Brain microvascular endothelial cell (primary cell): ENCODE results near the gene GADD45GIP1.

Experiments used
- DNase-seq: peaks from one replicate; pipeline ENCODE4 v3.0.0-alpha.2; 2020
- H3K27ac ChIP-seq: fragments of 250-450 bp; sonication (Bioruptor Pico); 2 replicates; pipeline ENCODE4 v1.5.1; 2020; ENCODE audit warnings: mild to moderate bottlenecking, moderate library complexity
- H3K27me3 ChIP-seq: fragments of 250-450 bp; sonication (Bioruptor Pico); replicated peaks from 2 replicates; pipeline ENCODE4 v1.5.1; 2020; ENCODE audit warnings: mild to moderate bottlenecking
- H3K36me3 ChIP-seq: fragments of 250-450 bp; sonication (Bioruptor Pico); replicated peaks from 2 replicates; pipeline ENCODE4 v1.5.1; 2020; ENCODE audit warnings: mild to moderate bottlenecking
- H3K4me3 ChIP-seq: 2 replicates; pipeline ENCODE4 v1.5.1; 2011; ENCODE audit warnings: low read depth, mild to moderate bottlenecking, control low read depth, low read length, moderate library complexity
- in situ Hi-C: cut with HindIII; loops from 2 replicates; pipeline ENCODE4 v1.10.0; 2017; ENCODE audit warnings: low sequenced_read_pairs, low pct_ligation_motif_present
- TF ChIP-seq, protein P1 (sequence below): IDR thresholded peaks from 2 replicates; pipeline ENCODE4 v1.5.1; 2011; ENCODE audit warnings: low read depth, mild to moderate bottlenecking, moderate library complexity, low read length, control low read depth, inconsistent platforms; ENCODE audit errors: missing control alignments

GADD45GIP1 gene

DNA sequence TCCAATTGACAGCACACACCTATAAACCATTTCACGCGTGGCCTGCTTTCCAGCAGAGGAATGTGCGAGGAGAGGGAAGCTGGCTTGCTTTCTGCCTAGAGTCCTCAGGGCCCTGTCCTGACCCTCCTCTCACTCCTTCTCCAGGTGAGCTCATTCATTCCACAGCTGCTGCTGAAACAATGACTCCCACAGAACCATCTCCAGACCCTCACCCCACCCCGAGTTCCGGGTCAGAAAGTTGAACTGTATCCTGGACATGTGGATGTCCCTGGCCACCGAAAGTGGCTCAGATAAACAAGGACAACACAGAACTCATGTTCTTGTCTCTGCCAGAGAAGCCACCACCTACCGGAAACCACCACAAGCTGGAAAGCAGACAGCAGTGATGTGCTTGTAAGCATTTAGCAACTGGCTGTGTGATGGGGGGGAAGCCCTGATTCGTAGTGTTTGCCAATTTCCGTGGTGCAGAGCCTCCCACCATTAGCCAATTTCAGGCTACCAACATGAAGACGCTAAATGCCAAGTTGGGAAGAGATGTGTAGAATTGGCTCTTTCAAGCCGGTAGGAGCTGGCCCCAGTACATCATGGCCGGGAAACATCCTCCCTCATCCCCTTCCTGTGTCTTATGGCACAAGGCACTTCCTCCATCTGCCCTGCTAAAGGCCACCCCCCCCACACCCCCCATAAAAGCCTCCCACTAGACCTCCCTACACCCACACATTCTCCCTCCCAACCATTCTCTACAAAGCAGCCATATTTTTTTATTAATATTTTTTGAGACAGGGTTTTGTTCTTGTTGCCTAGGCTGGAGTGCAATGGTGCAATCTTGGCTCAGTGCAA is 43.0 kb downstream of the GADD45GIP1 start:
- H3K27me3 ChIP-seq: no peaks in the 10 kb centered on the region
- DNase-seq: no peak
- TF ChIP-seq, protein P1, sequence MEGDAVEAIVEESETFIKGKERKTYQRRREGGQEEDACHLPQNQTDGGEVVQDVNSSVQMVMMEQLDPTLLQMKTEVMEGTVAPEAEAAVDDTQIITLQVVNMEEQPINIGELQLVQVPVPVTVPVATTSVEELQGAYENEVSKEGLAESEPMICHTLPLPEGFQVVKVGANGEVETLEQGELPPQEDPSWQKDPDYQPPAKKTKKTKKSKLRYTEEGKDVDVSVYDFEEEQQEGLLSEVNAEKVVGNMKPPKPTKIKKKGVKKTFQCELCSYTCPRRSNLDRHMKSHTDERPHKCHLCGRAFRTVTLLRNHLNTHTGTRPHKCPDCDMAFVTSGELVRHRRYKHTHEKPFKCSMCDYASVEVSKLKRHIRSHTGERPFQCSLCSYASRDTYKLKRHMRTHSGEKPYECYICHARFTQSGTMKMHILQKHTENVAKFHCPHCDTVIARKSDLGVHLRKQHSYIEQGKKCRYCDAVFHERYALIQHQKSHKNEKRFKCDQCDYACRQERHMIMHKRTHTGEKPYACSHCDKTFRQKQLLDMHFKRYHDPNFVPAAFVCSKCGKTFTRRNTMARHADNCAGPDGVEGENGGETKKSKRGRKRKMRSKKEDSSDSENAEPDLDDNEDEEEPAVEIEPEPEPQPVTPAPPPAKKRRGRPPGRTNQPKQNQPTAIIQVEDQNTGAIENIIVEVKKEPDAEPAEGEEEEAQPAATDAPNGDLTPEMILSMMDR: no peak
- H3K4me3 ChIP-seq: no peak overlapping the region
- no peak overlapping the region for H3K27ac ChIP-seq
- in situ Hi-C loops: no loop called here
- no peaks in the 10 kb centered on the region for H3K36me3 ChIP-seq

DNA sequence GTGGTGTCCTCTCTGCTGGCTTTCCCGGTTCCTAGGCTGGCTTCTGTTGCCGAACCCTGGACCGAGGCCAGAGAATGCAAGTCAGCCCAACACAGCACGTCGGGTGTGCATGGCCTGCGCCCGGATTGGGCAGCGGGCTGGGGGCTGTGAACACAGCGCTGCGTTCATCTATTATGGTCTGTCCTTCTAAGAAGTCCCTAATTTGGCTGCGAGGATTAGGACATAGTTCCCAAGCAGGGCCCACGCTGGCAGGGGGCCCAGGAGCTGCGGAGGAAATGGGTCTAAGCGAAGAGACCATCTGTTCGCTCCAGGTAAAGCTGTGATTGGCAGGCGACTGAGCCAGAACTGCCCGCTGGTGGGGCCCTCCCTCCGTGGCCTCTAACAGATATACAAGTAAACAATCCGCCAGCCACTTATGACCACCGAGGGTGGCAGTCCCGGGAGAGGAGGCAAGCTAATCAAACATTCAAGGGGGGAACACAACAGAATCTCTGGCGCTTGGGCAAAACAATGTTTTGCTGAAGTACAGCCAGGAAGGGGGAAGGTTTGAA is 43.9 kb downstream of the GADD45GIP1 start:
- TF ChIP-seq, protein P1: no peak
- no peak for DNase-seq
- no peak overlapping the region for H3K4me3 ChIP-seq
- no peak overlapping the region for H3K27ac ChIP-seq
- H3K36me3 ChIP-seq: no peaks in the 10 kb centered on the region
- no peaks in the 10 kb centered on the region for H3K27me3 ChIP-seq
- in situ Hi-C loops: no loop called here

DNA sequence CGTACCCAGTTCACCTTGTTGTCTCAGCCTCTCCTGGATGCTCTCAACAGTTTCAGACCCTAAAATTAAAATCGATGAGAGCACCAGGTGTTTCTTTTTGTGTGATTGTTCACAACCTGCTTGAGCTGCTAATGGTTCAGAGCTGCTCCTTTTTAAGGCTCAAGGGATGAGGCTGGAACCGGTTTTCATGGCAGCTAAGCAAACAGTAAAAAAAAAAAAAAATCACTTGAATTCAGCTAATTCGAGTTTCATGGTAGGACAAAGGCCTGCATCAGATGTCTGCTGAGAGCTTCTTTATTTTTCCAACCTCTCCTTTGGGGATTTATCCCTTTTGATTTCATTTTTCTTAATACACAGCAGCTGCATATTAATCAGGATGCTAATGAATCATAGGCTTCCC is 44.5 kb downstream of the GADD45GIP1 start:
- TF ChIP-seq, protein P1: no peak
- in situ Hi-C loops: no loop called here
- H3K27me3 ChIP-seq: no peaks in the 10 kb centered on the region
- H3K36me3 ChIP-seq: no peaks in the 10 kb centered on the region
- no peak overlapping the region for H3K4me3 ChIP-seq
- no peak for DNase-seq
- H3K27ac ChIP-seq: no peak overlapping the region

DNA sequence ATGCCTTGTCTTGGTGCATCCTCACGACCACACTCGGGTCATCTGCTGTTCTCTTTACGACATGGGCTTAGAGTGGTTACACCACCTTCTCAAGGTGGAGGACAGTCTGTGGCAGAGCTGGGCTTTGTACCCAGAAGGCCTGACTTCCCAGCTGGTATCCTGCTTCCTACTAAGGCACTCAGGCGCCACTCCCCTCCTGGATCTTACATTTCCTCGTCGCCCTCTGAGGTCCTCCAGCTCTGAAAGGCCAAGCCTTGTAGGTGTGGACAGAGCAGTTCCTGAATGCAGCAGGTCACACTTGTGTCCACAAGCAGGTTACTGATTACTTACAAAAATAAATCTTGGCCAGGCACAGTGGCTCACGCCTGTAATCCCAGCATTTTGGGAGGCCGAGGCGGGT is 49.9 kb downstream of the GADD45GIP1 start:
- Histone ChIP-seq H3K4me3 (no peak overlapping the region), H3K27me3 (no peaks in the 10 kb centered on the region), H3K27ac (no peak overlapping the region), H3K36me3 (no peaks in the 10 kb centered on the region)
- DNase-seq: no peak
- in situ Hi-C loops: no loop called here
- TF ChIP-seq, protein P1: no peak
